ENCODE data around the gene CACNA1F.

The CACNA1F gene

GRCh38 chrX:49230500-49231232 lies 2.5 kb downstream of the CACNA1F start:
- TF ChIP-seq TOX (CRISPR knock-in tag; IDR thresholded peaks at IDR 0.05; ENCODE audit: borderline replicate concordance): no peak
- TF ChIP-seq PPARA (CRISPR knock-in tag; IDR thresholded peaks at IDR 0.05; ENCODE audit: borderline replicate concordance): no peak
- TF ChIP-seq ZC3H10 (CRISPR knock-in tag; IDR thresholded peaks at IDR 0.05): no peak
- TF ChIP-seq CREB5 (CRISPR knock-in tag; IDR thresholded peaks at IDR 0.05; ENCODE audit: low read depth): no peak
- no peak for TF ChIP-seq ZFP3 (CRISPR knock-in tag; IDR thresholded peaks at IDR 0.05)
- TF ChIP-seq SNAI2 (CRISPR knock-in tag; IDR thresholded peaks at IDR 0.05): no peak
- no peak for TF ChIP-seq RARB (CRISPR knock-in tag; IDR thresholded peaks at IDR 0.05)
- TF ChIP-seq PATZ1 (CRISPR knock-in tag; IDR thresholded peaks at IDR 0.05; ENCODE audit: borderline replicate concordance): no peak
- no peak for TF ChIP-seq BACH2 (CRISPR knock-in tag; IDR thresholded peaks at IDR 0.05; ENCODE audit: borderline replicate concordance)
- no peak for TF ChIP-seq ESRRG (CRISPR knock-in tag; IDR thresholded peaks at IDR 0.05)
- TF ChIP-seq TCF4 (CRISPR knock-in tag; IDR thresholded peaks at IDR 0.05; ENCODE audit: borderline replicate concordance): no peak
- no peak for TF ChIP-seq OSR1 (CRISPR knock-in tag; IDR thresholded peaks at IDR 0.05)
- no peak for TF ChIP-seq ZNF8 (CRISPR knock-in tag; IDR thresholded peaks at IDR 0.05)
- no peak for TF ChIP-seq GLIS3 (CRISPR knock-in tag; IDR thresholded peaks at IDR 0.05)
- no peak for TF ChIP-seq ZFP30 (CRISPR knock-in tag; IDR thresholded peaks at IDR 0.05)
- no peak for TF ChIP-seq TSHZ2 (CRISPR knock-in tag; IDR thresholded peaks at IDR 0.05)
- TF ChIP-seq ZNF565 (CRISPR knock-in tag; conservative IDR thresholded peaks at IDR 0.05; ENCODE audit: low read depth): no peak
- TF ChIP-seq POU6F1 (CRISPR knock-in tag; IDR thresholded peaks at IDR 0.05; ENCODE audit: borderline replicate concordance, low read depth): no peak
- TF ChIP-seq ISL1 (CRISPR knock-in tag; IDR thresholded peaks at IDR 0.05): no peak
- no peak for ATAC-seq

DNA sequence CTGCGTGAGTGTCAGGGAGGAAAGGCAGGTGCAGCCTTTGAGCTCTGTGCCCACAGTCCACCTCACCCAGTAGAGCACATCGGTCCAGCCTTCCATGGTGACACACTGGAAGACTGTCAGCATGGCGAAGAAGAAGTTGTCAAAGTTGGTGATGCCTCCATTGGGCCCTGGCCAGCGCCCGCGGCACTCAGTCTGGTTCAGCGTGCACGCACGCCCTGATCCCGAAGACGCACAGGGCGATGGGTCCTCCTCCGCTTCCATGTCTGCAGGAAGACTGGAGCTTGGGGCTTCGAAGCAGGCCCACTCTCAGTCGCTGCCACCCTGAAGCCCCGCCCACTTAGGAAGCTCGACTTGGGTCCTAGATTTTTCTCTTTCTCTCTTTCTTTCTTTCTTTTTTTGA lies 5.0 kb downstream of the CACNA1F start:
- TF ChIP-seq ZC3H10 (CRISPR knock-in tag; IDR thresholded peaks at IDR 0.05) (no peak), TSHZ2 (CRISPR knock-in tag; IDR thresholded peaks at IDR 0.05) (no peak), CREB5 (CRISPR knock-in tag; IDR thresholded peaks at IDR 0.05; ENCODE audit: low read depth) (no peak), ESRRG (CRISPR knock-in tag; IDR thresholded peaks at IDR 0.05) (no peak), RARB (CRISPR knock-in tag; IDR thresholded peaks at IDR 0.05) (no peak), ZNF70 (CRISPR knock-in tag; IDR thresholded peaks at IDR 0.05) (no peak), PATZ1 (CRISPR knock-in tag; IDR thresholded peaks at IDR 0.05; ENCODE audit: borderline replicate concordance) (no peak), SNAI2 (CRISPR knock-in tag; IDR thresholded peaks at IDR 0.05) (no peak), ZFP30 (CRISPR knock-in tag; IDR thresholded peaks at IDR 0.05) (no peak), ZNF565 (CRISPR knock-in tag; conservative IDR thresholded peaks at IDR 0.05; ENCODE audit: low read depth) (no peak), ZNF8 (CRISPR knock-in tag; IDR thresholded peaks at IDR 0.05) (no peak), OSR1 (CRISPR knock-in tag; IDR thresholded peaks at IDR 0.05) (no peak), POU6F1 (CRISPR knock-in tag; IDR thresholded peaks at IDR 0.05; ENCODE audit: borderline replicate concordance, low read depth) (no peak), TCF4 (CRISPR knock-in tag; IDR thresholded peaks at IDR 0.05; ENCODE audit: borderline replicate concordance) (no peak)
- no peak for ATAC-seq

All from SK-N-SH treated with all-trans-retinoic acid at 6 μM for 48 hours (cell line).